22Rv1 (cell line): ENCODE data around the gene ST7L.

Experiments
- ZFX ChIP-seq: fragments of 450-650 bp; IDR thresholded peaks from 2 replicates; pipeline ENCODE4 v1.6.1; 2017; ENCODE audit warnings: antibody characterized with exemption, borderline replicate concordance
- TF ChIP-seq, protein P1 (sequence below): fragments of 450-650 bp; IDR thresholded peaks from 2 replicates; pipeline ENCODE4 v1.5.1; 2017; ENCODE audit warnings: mild to moderate bottlenecking

DNA sequence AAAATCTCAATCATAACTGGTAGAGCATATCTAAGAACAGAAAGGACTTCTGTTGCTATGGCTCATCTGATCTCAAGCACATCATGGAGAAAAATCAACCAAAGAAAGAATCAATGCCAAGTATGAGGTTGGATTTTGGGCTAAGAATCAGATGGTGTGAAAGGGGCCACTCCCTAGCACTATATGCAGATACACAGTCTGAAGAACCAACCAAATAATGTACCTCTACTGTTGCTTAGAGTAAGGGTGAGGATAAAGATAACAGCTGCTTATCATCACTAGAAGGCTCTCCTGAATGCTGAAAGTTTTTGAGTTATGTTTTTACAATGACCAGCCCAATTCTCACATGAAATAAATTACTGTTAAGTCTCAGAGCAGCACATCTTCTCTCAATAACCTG is 35.6 kb downstream of the ST7L start:
- no peak for TF ChIP-seq ZFX
- TF ChIP-seq, protein P1, sequence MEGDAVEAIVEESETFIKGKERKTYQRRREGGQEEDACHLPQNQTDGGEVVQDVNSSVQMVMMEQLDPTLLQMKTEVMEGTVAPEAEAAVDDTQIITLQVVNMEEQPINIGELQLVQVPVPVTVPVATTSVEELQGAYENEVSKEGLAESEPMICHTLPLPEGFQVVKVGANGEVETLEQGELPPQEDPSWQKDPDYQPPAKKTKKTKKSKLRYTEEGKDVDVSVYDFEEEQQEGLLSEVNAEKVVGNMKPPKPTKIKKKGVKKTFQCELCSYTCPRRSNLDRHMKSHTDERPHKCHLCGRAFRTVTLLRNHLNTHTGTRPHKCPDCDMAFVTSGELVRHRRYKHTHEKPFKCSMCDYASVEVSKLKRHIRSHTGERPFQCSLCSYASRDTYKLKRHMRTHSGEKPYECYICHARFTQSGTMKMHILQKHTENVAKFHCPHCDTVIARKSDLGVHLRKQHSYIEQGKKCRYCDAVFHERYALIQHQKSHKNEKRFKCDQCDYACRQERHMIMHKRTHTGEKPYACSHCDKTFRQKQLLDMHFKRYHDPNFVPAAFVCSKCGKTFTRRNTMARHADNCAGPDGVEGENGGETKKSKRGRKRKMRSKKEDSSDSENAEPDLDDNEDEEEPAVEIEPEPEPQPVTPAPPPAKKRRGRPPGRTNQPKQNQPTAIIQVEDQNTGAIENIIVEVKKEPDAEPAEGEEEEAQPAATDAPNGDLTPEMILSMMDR: no peak
